DMS 273 treated with DMSO at 0.1 percent for 48 hours (cell line): Measurements from ENCODE around the gene TP53TG3B.
"Not testable (repeated sequence)": the region's sequence is repeated elsewhere in the genome, so short reads cannot be mapped to it uniquely, and the experiment has no call there.

Source experiments
- DNase-seq: peaks from one replicate; lab custom pipeline; 2025; lab: John Stamatoyannopoulos, UW

Gene TP53TG3B

GRCh38 chr16:33360541-33360940 lies at the start of gene TP53TG3B:
Gene TP53TG3B (plus strand): TSS chr16:33360841. CDS start chr16:33360909, 68 bp downstream.
- not testable (repeated sequence) for DNase-seq

DNA sequence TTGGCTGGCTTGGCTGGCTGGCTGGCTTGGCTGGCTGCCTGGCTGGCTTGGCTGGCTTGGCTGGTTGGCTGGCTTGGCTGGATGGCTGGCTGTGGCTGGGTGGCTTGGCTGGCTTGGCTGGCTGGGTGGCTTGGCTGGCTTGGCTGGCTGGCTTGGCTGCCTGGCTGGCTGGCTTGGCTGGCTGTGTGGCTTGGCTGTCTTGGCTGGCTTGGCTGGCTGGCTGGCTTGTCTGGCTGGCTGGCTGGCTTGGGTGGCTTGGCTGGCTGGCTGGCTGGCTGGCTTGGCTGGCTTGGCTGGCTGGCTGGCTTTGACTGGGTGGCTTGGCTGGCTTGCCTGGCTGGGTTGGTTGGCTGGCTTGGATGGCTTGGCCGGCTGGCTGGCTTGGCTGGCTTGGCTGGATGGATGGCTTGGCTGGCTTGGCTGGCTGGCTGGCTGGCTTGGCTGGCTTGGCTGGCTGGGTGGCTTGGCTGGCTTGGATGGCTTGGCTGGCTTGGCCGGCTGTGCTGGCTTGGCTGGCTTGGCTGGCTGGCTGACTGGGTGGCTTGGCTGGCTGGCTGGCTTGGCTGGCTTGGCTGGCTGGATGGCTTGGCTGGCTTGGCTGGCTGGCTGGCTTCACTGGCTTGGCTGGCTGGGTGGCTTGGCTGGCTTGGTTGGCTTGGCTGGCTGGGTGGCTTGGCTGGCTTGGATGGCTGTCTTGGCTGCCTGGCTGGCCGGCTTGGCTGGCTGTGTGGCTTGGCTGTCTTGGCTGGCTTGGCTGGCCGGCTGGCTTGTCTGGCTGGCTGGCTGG lies 24.2 kb upstream of the TP53TG3B start:
- DNase-seq = not testable (repeated sequence)

GRCh38 chr16:33337627-33338542 lies 22.8 kb upstream of the TP53TG3B start:
- not testable (repeated sequence) for DNase-seq

DNA sequence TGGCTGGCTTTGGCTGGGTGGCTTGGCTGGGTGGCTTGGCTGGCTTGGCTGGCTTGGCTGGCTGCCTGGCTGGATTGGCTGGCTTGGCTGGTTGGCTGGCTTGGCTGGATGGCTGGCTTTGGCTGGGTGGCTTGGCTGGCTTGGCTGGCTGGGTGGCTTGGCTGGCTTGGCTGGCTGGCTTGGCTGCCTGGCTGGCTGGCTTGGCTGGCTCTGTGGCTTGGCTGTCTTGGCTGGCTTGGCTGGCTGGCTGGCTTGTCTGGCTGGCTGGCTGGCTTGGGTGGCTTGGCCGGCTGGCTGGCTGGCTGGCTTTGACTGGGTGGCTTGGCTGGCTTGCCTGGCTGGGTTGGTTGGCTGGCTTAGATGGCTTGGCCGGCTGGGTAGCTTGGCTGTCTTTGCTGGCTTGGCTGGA lies 22.1 kb upstream of the TP53TG3B start:
- DNase-seq = not testable (repeated sequence)

DNA sequence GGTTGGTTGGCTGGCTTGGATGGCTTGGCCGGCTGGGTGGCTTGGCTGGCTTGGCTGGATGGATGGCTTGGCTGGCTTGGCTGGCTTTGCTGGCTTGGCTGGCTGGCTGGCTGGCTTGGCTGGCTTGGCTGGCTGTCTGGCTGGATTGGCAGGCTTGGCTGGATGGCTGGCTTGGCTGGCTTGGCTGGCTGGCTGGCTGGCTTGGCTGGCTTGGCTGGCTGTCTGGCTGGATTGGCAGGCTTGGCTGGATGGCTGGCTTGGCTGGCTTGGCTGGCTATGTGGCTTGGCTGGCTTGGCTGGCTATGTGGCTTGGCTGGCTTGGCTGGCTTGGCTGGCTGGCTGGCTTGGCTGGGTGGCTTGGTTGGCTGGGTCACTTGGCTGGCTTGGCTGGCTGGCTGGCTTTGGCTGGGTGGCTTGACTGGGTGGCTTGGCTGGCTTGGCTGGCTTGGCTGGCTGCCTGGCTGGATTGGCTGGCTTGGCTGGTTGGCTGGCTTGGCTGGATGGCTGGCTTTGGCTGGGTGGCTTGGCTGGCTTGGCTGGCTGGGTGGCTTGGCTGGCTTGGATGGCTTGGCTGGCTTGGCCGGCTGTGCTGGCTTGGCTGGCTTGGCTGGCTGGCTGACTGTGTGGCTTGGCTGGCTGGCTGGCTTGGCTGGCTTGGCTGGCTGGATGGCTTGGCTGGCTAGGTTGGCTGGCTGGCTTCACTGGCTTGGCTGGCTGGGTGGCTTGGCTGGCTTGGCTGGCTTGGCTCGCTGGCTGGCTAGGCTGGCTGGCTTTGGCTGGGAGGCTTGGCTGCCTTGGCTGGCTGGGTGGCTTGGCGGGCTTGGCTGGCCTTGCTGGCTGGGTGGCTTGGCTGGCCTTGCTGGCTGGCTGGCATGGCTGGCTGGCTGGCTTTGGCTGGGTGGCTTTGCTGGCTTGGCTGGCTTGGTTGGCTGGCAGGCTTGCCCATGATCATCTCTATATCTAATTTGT lies 21.3 kb upstream of the TP53TG3B start:
- DNase-seq = not testable (repeated sequence)
